ENCODE results near the gene THRSP.

Gene THRSP

GRCh38 chr11:78100676-78101472 lies 37.2 kb downstream of the THRSP start:
- no peak for DNase-seq

GRCh38 chr11:78109081-78110015 lies 45.7 kb downstream of the THRSP start:
- no peak for DNase-seq

- no peak for DNase-seq
Observed at GRCh38 chr11:78110351-78110750, 46.7 kb downstream of the THRSP start.

- no peak for DNase-seq
Observed at GRCh38 chr11:78110830-78111229, 47.2 kb downstream of the THRSP start.

- no peak for DNase-seq
Observed at GRCh38 chr11:78111298-78111697, 47.6 kb downstream of the THRSP start.

GRCh38 chr11:78112582-78113275 lies 49.1 kb downstream of the THRSP start:
- no peak for DNase-seq
